ENCODE results near the gene OXSR1.

GRCh38 chr3:38268522-38268921 lies 103.2 kb downstream of the OXSR1 start:
- TF ChIP-seq, protein P1, sequence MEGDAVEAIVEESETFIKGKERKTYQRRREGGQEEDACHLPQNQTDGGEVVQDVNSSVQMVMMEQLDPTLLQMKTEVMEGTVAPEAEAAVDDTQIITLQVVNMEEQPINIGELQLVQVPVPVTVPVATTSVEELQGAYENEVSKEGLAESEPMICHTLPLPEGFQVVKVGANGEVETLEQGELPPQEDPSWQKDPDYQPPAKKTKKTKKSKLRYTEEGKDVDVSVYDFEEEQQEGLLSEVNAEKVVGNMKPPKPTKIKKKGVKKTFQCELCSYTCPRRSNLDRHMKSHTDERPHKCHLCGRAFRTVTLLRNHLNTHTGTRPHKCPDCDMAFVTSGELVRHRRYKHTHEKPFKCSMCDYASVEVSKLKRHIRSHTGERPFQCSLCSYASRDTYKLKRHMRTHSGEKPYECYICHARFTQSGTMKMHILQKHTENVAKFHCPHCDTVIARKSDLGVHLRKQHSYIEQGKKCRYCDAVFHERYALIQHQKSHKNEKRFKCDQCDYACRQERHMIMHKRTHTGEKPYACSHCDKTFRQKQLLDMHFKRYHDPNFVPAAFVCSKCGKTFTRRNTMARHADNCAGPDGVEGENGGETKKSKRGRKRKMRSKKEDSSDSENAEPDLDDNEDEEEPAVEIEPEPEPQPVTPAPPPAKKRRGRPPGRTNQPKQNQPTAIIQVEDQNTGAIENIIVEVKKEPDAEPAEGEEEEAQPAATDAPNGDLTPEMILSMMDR (IDR thresholded peaks at IDR 0.05; ENCODE audit: low read depth, low read length, missing input control): no peak
- no peak for TF ChIP-seq JUND (IDR thresholded peaks at IDR 0.05)
- TF ChIP-seq TAF1 (conservative IDR thresholded peaks at IDR 0.05): no peak
- no peak for TF ChIP-seq SP1 (IDR thresholded peaks at IDR 0.05)
- TF ChIP-seq, protein P2, sequence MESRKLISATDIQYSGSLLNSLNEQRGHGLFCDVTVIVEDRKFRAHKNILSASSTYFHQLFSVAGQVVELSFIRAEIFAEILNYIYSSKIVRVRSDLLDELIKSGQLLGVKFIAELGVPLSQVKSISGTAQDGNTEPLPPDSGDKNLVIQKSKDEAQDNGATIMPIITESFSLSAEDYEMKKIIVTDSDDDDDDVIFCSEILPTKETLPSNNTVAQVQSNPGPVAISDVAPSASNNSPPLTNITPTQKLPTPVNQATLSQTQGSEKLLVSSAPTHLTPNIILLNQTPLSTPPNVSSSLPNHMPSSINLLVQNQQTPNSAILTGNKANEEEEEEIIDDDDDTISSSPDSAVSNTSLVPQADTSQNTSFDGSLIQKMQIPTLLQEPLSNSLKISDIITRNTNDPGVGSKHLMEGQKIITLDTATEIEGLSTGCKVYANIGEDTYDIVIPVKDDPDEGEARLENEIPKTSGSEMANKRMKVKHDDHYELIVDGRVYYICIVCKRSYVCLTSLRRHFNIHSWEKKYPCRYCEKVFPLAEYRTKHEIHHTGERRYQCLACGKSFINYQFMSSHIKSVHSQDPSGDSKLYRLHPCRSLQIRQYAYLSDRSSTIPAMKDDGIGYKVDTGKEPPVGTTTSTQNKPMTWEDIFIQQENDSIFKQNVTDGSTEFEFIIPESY (IDR thresholded peaks at IDR 0.05): no peak
- TF ChIP-seq, protein P3, sequence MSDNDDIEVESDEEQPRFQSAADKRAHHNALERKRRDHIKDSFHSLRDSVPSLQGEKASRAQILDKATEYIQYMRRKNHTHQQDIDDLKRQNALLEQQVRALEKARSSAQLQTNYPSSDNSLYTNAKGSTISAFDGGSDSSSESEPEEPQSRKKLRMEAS (IDR thresholded peaks at IDR 0.05): no peak
- no peak for TF ChIP-seq GABPA (IDR thresholded peaks at IDR 0.05 in 1 of 2, conservative IDR thresholded peaks at IDR 0.05 in 1 of 2)
- TF ChIP-seq YY1 (IDR thresholded peaks at IDR 0.05): no peak
- TF ChIP-seq RAD21 (IDR thresholded peaks at IDR 0.05): no peak
- no peak for TF ChIP-seq EGR1 (IDR thresholded peaks at IDR 0.05; ENCODE audit: low read depth in 2 of 2)
- TF ChIP-seq FOXA1 (IDR thresholded peaks at IDR 0.05): no peak
- TF ChIP-seq, protein P4, sequence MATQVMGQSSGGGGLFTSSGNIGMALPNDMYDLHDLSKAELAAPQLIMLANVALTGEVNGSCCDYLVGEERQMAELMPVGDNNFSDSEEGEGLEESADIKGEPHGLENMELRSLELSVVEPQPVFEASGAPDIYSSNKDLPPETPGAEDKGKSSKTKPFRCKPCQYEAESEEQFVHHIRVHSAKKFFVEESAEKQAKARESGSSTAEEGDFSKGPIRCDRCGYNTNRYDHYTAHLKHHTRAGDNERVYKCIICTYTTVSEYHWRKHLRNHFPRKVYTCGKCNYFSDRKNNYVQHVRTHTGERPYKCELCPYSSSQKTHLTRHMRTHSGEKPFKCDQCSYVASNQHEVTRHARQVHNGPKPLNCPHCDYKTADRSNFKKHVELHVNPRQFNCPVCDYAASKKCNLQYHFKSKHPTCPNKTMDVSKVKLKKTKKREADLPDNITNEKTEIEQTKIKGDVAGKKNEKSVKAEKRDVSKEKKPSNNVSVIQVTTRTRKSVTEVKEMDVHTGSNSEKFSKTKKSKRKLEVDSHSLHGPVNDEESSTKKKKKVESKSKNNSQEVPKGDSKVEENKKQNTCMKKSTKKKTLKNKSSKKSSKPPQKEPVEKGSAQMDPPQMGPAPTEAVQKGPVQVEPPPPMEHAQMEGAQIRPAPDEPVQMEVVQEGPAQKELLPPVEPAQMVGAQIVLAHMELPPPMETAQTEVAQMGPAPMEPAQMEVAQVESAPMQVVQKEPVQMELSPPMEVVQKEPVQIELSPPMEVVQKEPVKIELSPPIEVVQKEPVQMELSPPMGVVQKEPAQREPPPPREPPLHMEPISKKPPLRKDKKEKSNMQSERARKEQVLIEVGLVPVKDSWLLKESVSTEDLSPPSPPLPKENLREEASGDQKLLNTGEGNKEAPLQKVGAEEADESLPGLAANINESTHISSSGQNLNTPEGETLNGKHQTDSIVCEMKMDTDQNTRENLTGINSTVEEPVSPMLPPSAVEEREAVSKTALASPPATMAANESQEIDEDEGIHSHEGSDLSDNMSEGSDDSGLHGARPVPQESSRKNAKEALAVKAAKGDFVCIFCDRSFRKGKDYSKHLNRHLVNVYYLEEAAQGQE (IDR thresholded peaks at IDR 0.05): no peak
- TF ChIP-seq HNF4A (conservative IDR thresholded peaks at IDR 0.05): no peak
- no peak for TF ChIP-seq FOXA2 (IDR thresholded peaks at IDR 0.05)

Measured in liver (tissue), 3 donors.